DND-41 (cell line): Measurements from ENCODE around the gene OTOF.

Experiments used
- ATAC-seq: fragments of 200-7000 bp; cut with Tn5 transposase; 3 replicates; pipeline ENCODE4 v1.9.1; 2021; ENCODE audit warnings: low read depth; ENCODE audit not compliant: insufficient read depth
- DNase-seq: peaks from one replicate; pipeline ENCODE4 v3.0.0-alpha.2; 2020
- H2AFZ ChIP-seq: 2 replicates; pipeline ENCODE4 v1.6.0; 2012; ENCODE audit warnings: low read depth, low read length
- H3K27ac ChIP-seq: 2 replicates; pipeline ENCODE4 v1.5.1; 2012; ENCODE audit warnings: low read length, inconsistent platforms
- H3K27me3 ChIP-seq: fragments of 200-600 bp; sonication (generic); 2 replicates; pipeline ENCODE4 v1.6.0; 2012; ENCODE audit warnings: low read length, mild to moderate bottlenecking, inconsistent platforms; ENCODE audit not compliant: insufficient read depth, poor library complexity
- H3K36me3 ChIP-seq: 2 replicates; pipeline ENCODE4 v1.5.1; 2012; ENCODE audit warnings: low read length, inconsistent platforms; ENCODE audit not compliant: insufficient read depth
- H3K4me1 ChIP-seq: 2 replicates; pipeline ENCODE4 v1.5.1; 2012; ENCODE audit warnings: mild to moderate bottlenecking, low read length; ENCODE audit not compliant: insufficient read depth
- H3K4me2 ChIP-seq: 2 replicates; pipeline ENCODE4 v1.6.0; 2012; ENCODE audit warnings: mild to moderate bottlenecking, moderate library complexity, low read length, inconsistent platforms; ENCODE audit not compliant: insufficient read depth
- H3K4me3 ChIP-seq, 2 experiments: fragments of 200-600 bp in 1 of 2; shearing (Covaris generic) in 1 of 2; 2 replicates each; pipeline ENCODE4 v1.5.1; 2012 to 2016; ENCODE audit warnings: inconsistent platforms in 2 of 2, low read length in 2 of 2, mild to moderate bottlenecking in 2 of 2, low read depth in 1 of 2, moderate library complexity in 1 of 2
- H3K79me2 ChIP-seq: 2 replicates; pipeline ENCODE4 v1.6.0; 2012; ENCODE audit warnings: low read length, inconsistent platforms; ENCODE audit not compliant: insufficient read depth
- H3K9ac ChIP-seq: 2 replicates; pipeline ENCODE4 v1.6.0; 2012; ENCODE audit warnings: low read depth, mild to moderate bottlenecking, inconsistent platforms, low read length, moderate library complexity
- H3K9me3 ChIP-seq: 2 replicates; pipeline ENCODE4 v1.5.1; 2012; ENCODE audit warnings: low read length, moderate library complexity, mild to moderate bottlenecking, inconsistent platforms; ENCODE audit not compliant: insufficient read depth, severe bottlenecking
- H4K20me1 ChIP-seq: 2 replicates; pipeline ENCODE4 v1.6.0; 2012; ENCODE audit warnings: low read length; ENCODE audit not compliant: insufficient read depth
- EZH2 ChIP-seq: IDR thresholded peaks from 3 replicates; pipeline ENCODE4 v1.6.1; 2012; ENCODE audit warnings: borderline replicate concordance, low read depth, mild to moderate bottlenecking, moderate library complexity, low read length, inconsistent platforms; ENCODE audit not compliant: severe bottlenecking
- TF ChIP-seq, protein P1 (sequence below): IDR thresholded peaks from 2 replicates; pipeline ENCODE4 v1.5.1; 2012; ENCODE audit warnings: borderline replicate concordance, low read length, moderate library complexity, mild to moderate bottlenecking; ENCODE audit not compliant: poor library complexity, severe bottlenecking; ENCODE audit errors: extremely low read depth

The OTOF gene

DNA sequence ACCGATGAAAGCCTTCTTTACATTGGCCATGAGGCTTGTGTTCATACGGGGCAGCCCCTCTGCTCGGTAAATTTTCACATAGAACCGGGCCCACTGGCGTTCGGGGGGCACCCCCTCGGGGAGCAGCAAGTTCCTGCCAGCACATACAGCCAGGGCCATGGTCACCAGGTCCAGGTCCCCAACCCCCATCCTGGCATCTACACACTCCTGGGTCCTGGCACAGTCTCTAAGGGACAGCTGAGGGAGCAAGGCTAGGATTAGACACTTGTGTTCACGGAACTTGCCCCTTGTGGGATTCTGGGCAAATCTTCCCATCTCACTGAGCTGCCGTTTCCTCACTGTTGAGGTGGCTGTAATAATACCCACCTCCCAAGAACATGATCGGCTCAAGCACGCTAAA lies 5.6 kb upstream of the OTOF start:
- no peak for ATAC-seq
- Histone ChIP-seq H3K4me3 (no peak overlapping the region), H3K27ac (no peak overlapping the region), H3K9ac (no peak overlapping the region), H3K9me3 (no peaks in the 10 kb centered on the region), H3K79me2 (no peaks in the 10 kb centered on the region), H3K4me2 (no peak overlapping the region), H3K36me3 (no peaks in the 10 kb centered on the region), H2AFZ (no peak overlapping the region), H4K20me1 (no peaks in the 10 kb centered on the region), H3K4me1 (no peaks in the 10 kb centered on the region), H3K27me3 (no peaks in the 10 kb centered on the region)
- TF ChIP-seq, protein P1, sequence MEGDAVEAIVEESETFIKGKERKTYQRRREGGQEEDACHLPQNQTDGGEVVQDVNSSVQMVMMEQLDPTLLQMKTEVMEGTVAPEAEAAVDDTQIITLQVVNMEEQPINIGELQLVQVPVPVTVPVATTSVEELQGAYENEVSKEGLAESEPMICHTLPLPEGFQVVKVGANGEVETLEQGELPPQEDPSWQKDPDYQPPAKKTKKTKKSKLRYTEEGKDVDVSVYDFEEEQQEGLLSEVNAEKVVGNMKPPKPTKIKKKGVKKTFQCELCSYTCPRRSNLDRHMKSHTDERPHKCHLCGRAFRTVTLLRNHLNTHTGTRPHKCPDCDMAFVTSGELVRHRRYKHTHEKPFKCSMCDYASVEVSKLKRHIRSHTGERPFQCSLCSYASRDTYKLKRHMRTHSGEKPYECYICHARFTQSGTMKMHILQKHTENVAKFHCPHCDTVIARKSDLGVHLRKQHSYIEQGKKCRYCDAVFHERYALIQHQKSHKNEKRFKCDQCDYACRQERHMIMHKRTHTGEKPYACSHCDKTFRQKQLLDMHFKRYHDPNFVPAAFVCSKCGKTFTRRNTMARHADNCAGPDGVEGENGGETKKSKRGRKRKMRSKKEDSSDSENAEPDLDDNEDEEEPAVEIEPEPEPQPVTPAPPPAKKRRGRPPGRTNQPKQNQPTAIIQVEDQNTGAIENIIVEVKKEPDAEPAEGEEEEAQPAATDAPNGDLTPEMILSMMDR = no peak
- TF ChIP-seq EZH2 = no peak
- DNase-seq = no peak

DNA sequence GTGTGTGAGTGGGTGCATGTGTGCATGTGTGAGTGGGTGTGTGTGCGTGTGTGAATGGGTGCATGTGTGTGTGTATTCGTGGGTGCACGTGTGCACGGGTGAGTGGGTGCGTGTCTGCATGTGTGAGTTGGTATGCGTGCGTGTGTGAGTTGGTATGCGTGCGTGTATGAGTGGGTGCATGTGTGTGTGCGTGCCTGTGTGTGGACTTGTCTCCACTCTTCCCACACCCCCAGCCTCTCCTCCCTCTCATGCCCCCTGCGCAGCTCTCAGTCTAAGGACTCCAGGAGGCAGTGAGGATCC lies 5.1 kb upstream of the OTOF start:
- no peak overlapping the region for H2AFZ ChIP-seq
- no peak for DNase-seq
- H3K79me2 ChIP-seq = no peaks in the 10 kb centered on the region
- no peaks in the 10 kb centered on the region for H3K36me3 ChIP-seq
- no peaks in the 10 kb centered on the region for H4K20me1 ChIP-seq
- ATAC-seq = no peak
- H3K4me1 ChIP-seq = no peaks in the 10 kb centered on the region
- H3K27me3 ChIP-seq = no peaks in the 10 kb centered on the region
- no peak overlapping the region for H3K4me3 ChIP-seq
- H3K4me2 ChIP-seq = no peak overlapping the region
- no peak overlapping the region for H3K9ac ChIP-seq
- no peak overlapping the region for H3K27ac ChIP-seq
- no peak for TF ChIP-seq EZH2
- TF ChIP-seq, protein P1 = no peak
- no peaks in the 10 kb centered on the region for H3K9me3 ChIP-seq

DNA sequence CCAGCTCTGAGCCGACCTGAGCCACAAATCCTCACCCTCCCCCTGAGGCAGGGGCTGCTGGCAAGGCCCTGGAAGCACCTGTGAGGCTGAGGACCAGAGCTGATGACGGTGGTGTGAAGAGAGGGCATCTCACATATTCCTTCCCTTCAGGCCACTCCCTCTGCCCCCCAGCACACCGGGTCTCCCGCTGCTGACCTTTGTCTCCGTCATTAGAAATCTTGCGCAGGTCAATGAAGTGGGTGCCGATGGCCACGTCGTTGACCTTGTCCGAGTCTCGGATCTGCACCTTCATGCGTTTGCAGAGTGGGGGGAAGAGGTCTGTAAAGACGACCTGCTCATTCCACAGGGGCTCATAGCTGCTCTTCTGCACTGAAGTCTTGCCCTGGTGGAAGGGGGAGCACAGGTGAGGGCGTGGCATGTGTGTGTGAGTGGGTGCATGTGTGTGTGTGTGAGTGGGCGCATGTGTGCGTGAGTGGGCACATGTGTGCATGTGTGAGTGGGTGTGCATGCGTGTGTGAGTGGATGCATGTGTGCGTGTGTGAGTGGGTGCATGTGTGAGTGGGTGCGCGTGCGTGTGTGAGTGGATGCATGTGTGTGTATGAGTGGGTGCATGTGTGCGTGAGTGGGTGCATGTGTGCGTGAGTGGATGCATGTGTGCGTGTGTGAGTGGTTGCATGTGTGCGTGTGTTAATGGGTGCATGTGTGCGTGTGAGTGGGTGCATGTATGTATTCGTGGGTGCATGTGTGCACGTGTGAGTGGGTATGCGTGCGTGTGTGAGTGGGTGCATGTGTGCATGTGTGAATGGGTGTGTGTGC lies 4.5 kb upstream of the OTOF start:
- Histone ChIP-seq H3K79me2 (no peaks in the 10 kb centered on the region), H3K4me2 (no peak overlapping the region), H3K9ac (no peak overlapping the region), H3K36me3 (no peaks in the 10 kb centered on the region), H3K9me3 (no peaks in the 10 kb centered on the region), H3K4me1 (no peaks in the 10 kb centered on the region), H3K27me3 (no peaks in the 10 kb centered on the region), H3K27ac (no peak overlapping the region), H4K20me1 (no peaks in the 10 kb centered on the region), H3K4me3 (no peak overlapping the region), H2AFZ (no peak overlapping the region)
- TF ChIP-seq, protein P1 = no peak
- TF ChIP-seq EZH2 = no peak
- DNase-seq = no peak
- ATAC-seq = no peak
